SK-N-SH treated with all-trans-retinoic acid at 6 μM for 48 hours (cell line): ENCODE measurements around the gene CHP2.

ENCODE experiments used
- ARNTL ChIP-seq: fragments of 450-650 bp; formaldehyde crosslinking; IDR thresholded peaks from 2 replicates; pipeline ENCODE4 v1.5.0; 2020; ENCODE audit warnings: low read depth, mild to moderate bottlenecking, moderate library complexity, borderline replicate concordance
- ISL1 ChIP-seq: fragments of 250-450 bp; sonication (Bioruptor Pico); IDR thresholded peaks from 2 replicates; pipeline ENCODE4 v2.1.2; 2022; ENCODE audit warnings: mild to moderate bottlenecking, moderate library complexity
- POU6F1 ChIP-seq: fragments of 250-450 bp; sonication (Bioruptor Pico); IDR thresholded peaks from 2 replicates; pipeline ENCODE4 v1.8.0; 2021; ENCODE audit warnings: low read depth, mild to moderate bottlenecking, moderate library complexity, borderline replicate concordance
- RARB ChIP-seq: fragments of 250-450 bp; sonication (Bioruptor Pico); IDR thresholded peaks from 2 replicates; pipeline ENCODE4 v1.8.0; 2021; ENCODE audit warnings: mild to moderate bottlenecking, moderate library complexity
- TSHZ2 ChIP-seq: fragments of 250-450 bp; sonication (Bioruptor Pico); IDR thresholded peaks from 2 replicates; pipeline ENCODE4 v1.5.0; 2020; ENCODE audit warnings: mild to moderate bottlenecking, moderate library complexity
- ZNF70 ChIP-seq: fragments of 450-650 bp; formaldehyde crosslinking; IDR thresholded peaks from 2 replicates; pipeline ENCODE4 v1.5.0; 2020; ENCODE audit warnings: mild to moderate bottlenecking, moderate library complexity
- TF ChIP-seq, protein P1 (sequence below): fragments of 250-450 bp; sonication (Bioruptor Pico); IDR thresholded peaks from 2 replicates; pipeline ENCODE4 v1.8.0; 2020; ENCODE audit warnings: mild to moderate bottlenecking, moderate library complexity, borderline replicate concordance
- TF ChIP-seq, protein P2 (sequence below): fragments of 250-450 bp; sonication (Bioruptor Pico); IDR thresholded peaks from 2 replicates; pipeline ENCODE4 v1.5.1; 2021; ENCODE audit warnings: mild to moderate bottlenecking, moderate library complexity

- TF ChIP-seq ISL1 (CRISPR knock-in tag) (no peak), POU6F1 (no peak), RARB (CRISPR knock-in tag) (no peak), ARNTL (CRISPR knock-in tag) (no peak), TSHZ2 (CRISPR knock-in tag) (no peak), ZNF70 (CRISPR knock-in tag) (no peak)
- TF ChIP-seq, protein P1, sequence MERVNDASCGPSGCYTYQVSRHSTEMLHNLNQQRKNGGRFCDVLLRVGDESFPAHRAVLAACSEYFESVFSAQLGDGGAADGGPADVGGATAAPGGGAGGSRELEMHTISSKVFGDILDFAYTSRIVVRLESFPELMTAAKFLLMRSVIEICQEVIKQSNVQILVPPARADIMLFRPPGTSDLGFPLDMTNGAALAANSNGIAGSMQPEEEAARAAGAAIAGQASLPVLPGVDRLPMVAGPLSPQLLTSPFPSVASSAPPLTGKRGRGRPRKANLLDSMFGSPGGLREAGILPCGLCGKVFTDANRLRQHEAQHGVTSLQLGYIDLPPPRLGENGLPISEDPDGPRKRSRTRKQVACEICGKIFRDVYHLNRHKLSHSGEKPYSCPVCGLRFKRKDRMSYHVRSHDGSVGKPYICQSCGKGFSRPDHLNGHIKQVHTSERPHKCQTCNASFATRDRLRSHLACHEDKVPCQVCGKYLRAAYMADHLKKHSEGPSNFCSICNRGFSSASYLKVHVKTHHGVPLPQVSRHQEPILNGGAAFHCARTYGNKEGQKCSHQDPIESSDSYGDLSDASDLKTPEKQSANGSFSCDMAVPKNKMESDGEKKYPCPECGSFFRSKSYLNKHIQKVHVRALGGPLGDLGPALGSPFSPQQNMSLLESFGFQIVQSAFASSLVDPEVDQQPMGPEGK (CRISPR knock-in tag) = no peak
- TF ChIP-seq, protein P2, sequence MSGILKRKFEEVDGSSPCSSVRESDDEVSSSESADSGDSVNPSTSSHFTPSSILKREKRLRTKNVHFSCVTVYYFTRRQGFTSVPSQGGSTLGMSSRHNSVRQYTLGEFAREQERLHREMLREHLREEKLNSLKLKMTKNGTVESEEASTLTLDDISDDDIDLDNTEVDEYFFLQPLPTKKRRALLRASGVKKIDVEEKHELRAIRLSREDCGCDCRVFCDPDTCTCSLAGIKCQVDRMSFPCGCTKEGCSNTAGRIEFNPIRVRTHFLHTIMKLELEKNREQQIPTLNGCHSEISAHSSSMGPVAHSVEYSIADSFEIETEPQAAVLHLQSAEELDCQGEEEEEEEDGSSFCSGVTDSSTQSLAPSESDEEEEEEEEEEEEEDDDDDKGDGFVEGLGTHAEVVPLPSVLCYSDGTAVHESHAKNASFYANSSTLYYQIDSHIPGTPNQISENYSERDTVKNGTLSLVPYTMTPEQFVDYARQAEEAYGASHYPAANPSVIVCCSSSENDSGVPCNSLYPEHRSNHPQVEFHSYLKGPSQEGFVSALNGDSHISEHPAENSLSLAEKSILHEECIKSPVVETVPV = no peak
Observed at GRCh38 chr16:23765933-23766332, 11.1 kb downstream of the CHP2 start.
